CD4-positive, alpha-beta T cell treated with Interleukin-4 for 4 hours (primary cell): ENCODE data around the gene DIP2C.
"Not testable (repeated sequence)": the region's sequence is repeated elsewhere in the genome, so short reads cannot be mapped to it uniquely, and the experiment has no call there.

ENCODE experiments used
- DNase-seq: peaks from one replicate; pipeline ENCODE4 v3.0.0-alpha.2; 2020

The DIP2C gene

DNA sequence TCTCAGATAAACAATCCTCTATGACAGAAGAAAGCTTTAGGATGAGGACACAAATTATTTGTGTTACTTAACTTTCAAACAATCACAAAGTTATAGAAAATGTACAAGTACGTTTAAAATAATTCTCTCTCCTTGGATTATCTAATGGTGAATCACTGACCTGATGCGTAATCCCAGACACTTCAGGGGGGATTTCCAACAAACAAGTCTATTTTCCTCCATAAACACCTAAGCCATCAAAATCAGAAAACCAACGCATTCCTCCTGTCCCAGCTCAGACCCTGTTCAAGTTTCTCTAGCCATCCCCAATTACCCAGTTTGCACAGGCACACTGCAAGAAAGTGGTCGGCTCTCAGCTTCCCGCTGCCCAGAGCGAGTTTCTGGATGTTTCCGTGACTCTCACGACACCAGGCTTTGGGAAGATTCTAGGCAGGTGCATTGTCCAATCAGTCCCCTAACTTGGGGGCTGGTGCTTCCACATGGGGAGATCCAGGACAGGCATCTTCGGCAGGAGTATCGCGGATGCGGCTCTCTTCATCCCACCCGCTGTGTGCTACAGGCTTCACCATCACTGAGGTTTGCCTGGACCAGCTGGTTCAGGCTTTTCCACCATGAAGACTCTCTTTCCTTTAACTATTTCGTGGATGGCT is 354.2 kb downstream of the DIP2C start:
- no peak for DNase-seq

DNA sequence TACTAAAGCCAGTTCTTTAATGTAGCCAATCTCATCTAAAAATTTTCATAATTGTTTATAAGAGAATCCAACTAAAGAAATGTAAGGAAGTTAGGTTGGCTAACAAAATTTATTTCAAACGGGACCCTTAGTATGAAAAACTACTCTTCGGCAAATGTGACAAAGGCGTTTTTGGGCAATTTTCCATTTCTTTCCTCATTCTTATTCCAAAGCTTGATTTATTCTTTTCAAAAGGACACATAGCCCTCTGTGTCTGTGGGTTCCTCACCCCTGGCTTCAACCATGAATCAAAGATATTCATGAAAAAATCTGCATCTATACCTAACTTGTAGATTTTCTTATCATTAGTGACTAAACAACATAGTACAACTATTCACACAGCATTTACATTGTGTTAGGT is 358.3 kb downstream of the DIP2C start:
- no peak for DNase-seq

DNA sequence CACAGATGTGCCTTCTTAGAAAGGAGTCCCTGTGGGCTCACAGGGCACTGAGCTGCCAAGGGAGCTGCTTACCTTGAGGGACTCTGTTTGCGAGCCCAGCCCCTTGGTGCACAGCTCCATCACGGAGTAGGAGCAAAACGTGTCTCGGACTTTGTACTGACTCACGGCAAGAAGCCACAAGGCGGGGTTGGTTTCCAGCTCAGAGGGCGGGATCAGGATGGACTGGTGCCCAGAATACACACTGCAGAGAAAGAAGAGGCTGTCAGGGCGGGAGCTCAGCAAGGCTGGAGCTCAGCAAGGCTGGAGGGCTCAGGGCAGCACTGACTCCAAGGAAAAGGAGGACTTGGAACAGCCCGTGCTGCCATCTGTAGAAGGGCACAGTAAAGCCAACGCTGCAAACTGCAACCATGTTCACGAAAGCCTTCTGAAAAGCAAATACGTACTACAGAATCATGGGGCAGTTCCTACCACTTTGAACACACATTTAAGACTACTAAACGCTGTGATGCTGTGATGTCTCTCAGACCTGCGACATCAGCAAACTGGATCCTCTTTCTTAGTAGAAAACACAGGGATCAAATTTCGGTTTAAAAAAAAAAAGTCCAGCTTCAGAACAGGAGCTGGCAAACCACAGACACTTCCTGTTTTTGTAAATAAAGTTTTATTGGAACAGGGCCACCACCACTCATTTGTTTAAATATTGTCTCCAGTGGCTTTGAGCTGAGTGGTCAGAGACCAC is 359.9 kb downstream of the DIP2C start:
- DNase-seq, result peak; percentile 46

DNA sequence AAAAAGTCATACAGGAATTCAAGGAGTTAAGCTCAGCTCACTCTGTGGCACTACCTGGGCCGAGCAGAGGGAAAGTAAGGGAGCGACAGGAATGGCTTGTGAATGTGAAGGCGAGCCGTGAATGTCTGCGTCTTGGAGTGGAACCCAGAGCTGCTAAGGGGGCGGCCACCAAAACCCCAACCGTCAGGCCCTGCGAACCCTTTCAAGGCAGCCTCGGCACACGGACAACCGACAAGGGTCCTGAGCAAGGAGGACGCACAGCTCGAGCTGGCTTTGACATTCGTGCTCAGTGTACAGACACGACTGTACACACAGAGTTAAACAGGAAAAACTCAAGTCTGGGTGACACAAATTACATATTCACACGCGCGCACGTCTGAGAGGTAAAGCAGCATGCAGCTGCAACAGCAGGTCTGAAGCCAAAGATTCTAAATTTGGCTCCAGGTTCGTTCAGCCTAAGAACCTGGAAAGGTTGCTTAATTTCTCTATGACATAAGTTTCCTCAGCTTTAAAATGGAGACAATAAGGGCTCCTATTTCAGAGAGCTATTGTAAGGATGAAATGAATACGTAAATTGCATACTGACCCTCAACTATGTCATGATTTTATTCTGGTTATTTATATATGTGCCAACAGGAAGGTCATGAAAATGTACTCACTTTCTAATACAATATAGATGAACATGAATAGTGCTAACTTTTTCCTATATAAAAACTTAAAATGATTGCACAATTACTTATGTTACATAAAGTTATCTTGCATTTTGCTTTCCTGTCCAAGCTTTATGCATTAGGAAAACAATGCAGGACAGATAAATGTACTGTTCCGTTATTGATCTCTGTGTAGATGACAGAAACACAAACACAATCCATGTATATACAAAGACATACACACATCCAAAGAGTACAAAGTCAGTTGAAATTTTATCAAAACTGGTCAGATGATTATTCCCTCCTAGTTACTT is 361.3 kb downstream of the DIP2C start:
- DNase-seq, result no peak

DNA sequence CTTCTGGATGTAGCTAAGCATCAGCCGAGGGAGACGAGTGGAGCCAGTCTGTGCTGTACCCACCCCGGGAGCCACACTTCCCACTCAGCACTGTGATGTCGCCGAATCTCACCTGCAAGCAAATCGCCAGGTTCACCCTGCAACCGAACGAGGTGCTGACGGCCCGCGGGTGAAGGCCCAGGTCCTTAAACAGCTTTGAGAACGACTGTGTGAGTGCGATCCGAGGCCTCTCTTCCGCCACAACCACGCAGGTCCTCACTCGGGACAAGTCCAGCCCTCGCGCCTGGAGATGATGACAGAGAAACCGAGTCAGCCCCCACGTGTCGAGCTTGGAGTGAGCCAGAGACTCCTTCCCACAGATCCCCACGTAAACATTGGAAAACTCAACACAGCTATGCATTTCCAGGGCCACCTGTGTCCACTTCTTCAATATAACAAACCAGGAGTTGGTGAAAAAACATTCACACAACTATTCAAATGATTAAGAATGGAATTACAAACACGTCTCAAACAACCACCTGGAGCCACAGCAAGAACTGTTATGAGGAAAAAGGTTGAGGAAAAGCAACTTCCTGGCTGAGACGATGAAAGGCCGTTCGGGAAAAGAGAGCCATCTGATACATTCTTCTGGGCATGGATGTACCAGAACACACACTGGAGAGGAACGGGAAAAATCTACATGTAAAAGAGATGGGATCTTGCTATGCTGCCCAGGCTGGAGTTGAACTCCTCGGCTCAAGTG is 362.4 kb downstream of the DIP2C start:
- DNase-seq, result no peak

DNA sequence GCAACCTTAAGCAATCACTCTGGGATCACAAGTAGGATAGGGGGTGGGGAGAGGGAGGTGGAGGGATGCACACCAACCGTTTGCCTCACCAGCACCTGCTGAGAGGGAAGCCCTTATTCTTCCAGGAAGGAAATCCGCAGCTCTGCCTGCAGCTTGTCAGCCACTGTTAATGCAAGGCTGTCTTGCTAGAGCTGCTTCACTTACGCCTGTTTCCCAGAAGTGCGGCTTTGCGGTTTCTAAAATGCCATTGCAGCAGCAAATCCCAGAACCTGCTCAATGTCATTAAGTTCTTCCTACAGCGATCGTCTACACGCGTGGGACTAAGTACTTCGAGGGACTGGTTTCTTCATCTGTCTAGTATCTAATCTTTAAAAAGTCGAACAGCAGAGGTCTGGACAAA is 363.1 kb downstream of the DIP2C start:
- no peak for DNase-seq

GRCh38 chr10:325282-325681 is 364.2 kb downstream of the DIP2C start:
- DNase-seq, result no peak

GRCh38 chr10:324593-324992 is 364.9 kb downstream of the DIP2C start:
- no peak for DNase-seq

GRCh38 chr10:323651-324293 is 365.7 kb downstream of the DIP2C start:
- DNase-seq, result peak; percentile 64

GRCh38 chr10:323046-323445 is 366.4 kb downstream of the DIP2C start:
- DNase-seq, result not testable (repeated sequence)

DNA sequence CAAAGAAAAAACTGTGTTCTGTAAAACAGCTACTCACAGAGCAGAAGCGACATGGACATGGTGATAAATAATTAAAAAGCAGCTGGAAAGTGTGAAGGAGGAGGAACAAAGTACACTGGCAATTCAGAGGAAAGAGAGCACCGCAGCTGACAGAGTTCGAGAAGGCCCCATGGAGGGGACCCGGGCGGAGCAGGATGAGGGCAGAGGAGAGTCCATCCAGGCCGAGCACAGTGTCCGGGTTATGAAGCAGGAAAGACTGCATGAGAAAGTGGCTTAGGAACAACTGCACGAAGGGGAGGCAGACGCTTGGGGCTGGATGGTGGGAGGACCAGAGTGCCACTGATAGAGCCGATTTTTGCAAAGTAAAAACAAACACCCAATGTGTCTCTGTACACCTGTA is 368.7 kb downstream of the DIP2C start:
- no peak for DNase-seq

DNA sequence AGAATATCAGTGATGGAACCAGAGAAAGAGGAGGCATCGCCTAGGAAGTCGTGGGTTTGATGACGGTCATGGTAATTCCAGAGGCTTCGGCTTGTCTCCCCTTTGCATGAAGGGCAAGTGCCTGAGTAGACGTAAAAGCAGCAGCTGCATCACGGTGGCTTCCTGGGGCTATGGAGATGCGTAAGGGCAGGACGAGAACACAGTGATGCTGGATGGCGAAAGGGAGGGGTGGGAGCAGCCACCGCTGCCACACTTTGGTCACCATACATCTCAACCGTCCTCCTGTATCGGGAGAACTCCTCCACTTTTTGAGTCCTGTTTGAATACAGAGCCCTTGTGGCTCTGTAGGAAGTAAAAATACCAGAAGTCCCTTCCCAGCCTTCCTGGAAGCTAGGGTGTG is 371.5 kb downstream of the DIP2C start:
- DNase-seq, result no peak

DNA sequence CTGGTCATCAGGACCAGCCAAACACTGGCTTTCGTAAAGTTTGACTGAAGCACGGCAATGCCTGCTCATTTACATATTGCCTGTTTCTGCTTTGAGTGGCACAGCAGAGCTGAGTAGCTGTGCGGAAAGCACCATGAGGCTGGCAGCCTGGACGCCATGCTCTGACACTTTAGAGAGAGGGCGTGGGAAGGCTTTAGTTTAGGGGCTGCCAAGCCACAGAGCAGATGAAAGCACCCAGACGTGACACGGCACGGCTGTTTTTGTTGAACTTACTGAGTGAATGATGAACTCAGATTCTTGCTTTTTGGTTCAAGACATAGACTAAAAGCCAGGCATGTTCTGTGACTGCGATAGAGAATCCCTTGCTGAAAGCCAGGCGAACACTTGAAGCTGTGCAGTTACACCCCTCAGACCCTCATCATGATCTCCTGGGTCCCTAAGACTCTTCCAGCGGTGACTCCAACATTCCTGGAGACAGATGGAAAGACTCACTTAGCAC is 372.1 kb downstream of the DIP2C start:
- DNase-seq, result no peak

DNA sequence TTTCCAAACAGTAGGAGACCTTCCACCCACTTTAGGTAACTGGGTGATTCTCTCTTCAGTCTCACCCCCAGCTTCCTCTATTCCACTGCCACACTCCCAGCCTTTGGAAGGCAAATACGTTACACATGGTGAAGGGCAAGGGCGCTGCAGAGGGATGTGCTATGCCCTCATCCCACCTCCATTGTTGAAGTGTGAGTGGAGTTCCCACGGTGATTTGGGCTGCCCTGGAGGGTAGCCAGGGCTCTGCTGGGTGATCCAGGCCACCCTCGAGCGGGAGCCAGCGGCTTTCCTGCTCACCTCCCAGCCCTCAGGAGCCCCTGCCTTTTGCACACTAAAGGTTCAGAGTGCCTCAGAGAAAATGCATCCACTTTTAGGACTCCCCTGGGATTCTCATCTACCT is 373.1 kb downstream of the DIP2C start:
- DNase-seq, result no peak

GRCh38 chr10:314871-315270 is 374.6 kb downstream of the DIP2C start:
- DNase-seq, result no peak

- no peak for DNase-seq
Measured at GRCh38 chr10:314381-314780, 375.1 kb downstream of the DIP2C start.

GRCh38 chr10:311901-312665 is 377.4 kb downstream of the DIP2C start:
- DNase-seq, result no peak

DNA sequence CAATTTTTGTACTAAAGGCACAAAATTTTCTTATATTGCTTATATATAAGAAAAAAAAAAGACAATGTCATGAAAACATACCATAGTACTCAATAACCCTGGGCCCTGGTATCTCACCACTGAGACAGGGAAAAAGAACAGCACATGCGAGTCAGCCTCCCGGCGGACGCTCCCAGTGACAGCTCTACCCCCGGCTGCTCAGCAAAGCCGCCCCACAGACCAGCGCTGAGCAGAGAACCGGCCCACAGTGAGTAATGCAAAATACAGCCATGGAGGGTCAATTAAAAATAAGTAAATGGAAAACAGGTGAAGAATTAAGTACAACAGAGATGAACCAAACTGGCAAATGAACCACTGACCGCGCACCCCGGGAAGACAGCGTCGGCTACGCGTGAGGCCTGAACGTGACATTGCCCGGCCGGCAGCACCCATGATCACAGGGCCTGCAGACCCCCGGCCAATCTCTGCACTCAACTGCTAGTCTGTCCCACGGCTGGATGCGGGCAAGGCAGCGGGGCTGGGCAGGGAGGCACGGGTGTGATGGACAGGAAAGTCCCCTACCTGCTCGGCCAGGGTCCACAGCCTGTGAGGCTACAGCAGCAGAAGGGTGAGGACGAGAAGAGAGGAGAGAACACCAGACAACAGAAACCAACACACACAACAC is 378.4 kb downstream of the DIP2C start:
- no peak for DNase-seq

DNA sequence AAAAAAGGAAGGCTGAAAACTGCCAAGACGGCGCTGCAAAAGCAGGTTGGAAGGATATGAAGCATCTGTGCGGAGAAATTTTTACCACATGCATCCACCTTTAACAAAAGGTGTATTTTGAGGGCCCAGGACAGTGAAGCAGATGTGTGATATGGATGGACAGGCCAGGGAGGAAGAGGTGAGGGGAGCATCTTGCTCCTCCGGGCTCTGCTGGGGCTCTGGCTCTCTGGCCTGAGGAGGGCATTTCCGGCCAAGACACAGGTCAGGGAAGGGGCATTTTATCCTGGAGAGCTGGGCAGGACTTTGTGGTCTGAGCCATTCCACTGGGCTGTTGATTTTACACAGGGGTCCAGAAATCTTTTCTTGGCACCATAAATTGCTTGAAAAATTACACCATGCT is 379.1 kb downstream of the DIP2C start:
- no peak for DNase-seq

DNA sequence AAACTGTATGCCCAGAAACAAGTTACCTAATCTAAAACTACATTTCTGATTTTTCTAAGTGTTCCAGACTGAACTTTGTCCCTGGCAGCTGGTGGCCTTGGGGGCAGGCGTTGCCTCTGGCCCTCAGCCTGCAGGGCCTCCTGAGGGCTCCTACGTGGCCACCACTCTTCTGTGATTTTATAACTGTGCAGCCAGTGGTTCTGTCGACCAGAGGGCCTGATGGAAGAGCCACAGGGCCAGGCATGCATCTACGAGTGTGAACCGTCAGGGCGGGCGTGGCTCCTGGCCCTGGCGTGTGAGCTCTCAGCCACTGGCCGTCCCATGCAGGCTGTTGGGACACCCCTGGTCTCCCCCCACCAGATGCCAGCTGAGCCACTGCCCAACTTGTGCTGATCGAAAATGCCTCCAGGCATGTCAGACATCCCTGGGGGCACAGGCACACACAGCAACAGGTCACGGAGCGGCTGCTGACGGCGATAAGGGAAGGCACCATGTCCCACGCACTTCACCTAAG is 380.8 kb downstream of the DIP2C start:
- no peak for DNase-seq

DNA sequence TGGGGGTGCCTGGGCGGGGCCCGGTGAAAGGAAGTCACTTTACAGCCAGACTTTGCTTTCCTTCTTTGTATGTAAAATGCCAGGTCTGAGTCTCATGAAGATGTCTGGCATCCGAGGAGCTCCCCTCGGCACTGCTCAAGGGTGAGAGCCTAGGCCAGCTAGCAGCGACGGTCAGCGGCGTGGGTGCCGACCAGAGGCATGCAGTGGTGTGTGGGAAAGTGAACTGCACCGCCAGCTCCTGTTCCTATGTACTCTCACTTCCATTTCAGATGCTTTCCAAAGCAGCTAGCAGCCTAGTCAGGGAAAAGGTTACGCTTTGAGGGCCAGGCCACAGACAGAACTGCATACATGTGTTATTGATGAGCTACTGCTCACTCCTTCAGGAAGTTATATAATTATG is 381.4 kb downstream of the DIP2C start:
- no peak for DNase-seq
